VCaP (cell line): Measurements from ENCODE around the gene HHEX.

Experiments used
- H3K27ac ChIP-seq: fragments of 450-650 bp; 2 replicates; pipeline ENCODE4 v1.5.1; 2017
- CTCF ChIP-seq: fragments of 450-650 bp; conservative IDR thresholded peaks from 2 replicates; pipeline ENCODE4 v1.5.1; 2017; ENCODE audit warnings: mild to moderate bottlenecking, moderate library complexity

HHEX gene

GRCh38 chr10:92702301-92702916, 12.7 kb downstream of the HHEX start:
- H3K27ac ChIP-seq = no peak overlapping the region
- no peak for TF ChIP-seq CTCF

- peak overlapping the region; percentile 49 for H3K27ac ChIP-seq
- TF ChIP-seq CTCF = no peak
Observed at GRCh38 chr10:92712016-92712889, 22.5 kb downstream of the HHEX start.

GRCh38 chr10:92714152-92714845, 24.5 kb downstream of the HHEX start:
- TF ChIP-seq CTCF = no peak
- no peak overlapping the region for H3K27ac ChIP-seq

GRCh38 chr10:92714872-92715271, 25.1 kb downstream of the HHEX start:
- TF ChIP-seq CTCF = no peak
- H3K27ac ChIP-seq = no peak overlapping the region

GRCh38 chr10:92719991-92720830, 30.5 kb downstream of the HHEX start:
- no peak overlapping the region for H3K27ac ChIP-seq
- no peak for TF ChIP-seq CTCF

- TF ChIP-seq CTCF = no peak
- H3K27ac ChIP-seq = no peak overlapping the region
Observed at GRCh38 chr10:92720831-92721165, 31.0 kb downstream of the HHEX start.
